ENCODE measurements around the gene PLAAT4.
"Not testable (repeated sequence)": the region's sequence is repeated elsewhere in the genome, so short reads cannot be mapped to it uniquely, and the experiment has no call there.

PLAAT4 gene

DNA sequence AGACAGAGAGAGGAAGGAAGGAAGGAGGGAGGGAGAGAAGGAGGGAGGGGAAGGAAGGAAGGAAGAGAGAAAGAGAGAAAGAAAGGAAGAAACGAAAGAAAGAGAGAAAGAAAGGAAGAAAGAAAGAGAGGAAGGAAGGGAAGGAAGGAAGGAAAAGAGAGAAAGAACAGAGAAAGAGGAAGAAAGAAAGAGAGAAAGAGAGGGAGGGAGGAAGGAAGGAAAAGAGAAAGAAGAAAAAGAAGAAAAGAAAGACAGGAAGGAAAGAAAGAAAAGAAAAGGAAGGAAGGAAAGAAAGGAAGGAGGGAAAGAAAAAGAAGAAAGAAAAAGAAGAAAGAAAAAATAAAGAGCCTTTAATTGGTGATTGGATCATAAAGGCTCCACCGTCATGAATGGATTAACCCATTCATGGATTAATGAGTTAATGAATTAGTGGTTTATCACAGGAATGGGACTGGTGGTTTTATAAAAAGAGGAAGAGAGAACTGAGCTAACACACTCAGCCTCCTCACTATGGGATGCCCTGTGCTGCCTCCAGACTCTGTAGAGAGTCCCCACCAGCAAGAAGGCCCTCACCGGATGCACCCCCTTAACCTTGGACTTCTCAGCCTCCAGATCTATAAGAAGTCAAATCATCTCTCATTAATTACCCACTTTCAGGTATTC is 35.5 kb downstream of the PLAAT4 start:
- no peak for DNase-seq (ENCODE audit: extremely low read depth, insufficient read length)
- TF ChIP-seq, protein P1, sequence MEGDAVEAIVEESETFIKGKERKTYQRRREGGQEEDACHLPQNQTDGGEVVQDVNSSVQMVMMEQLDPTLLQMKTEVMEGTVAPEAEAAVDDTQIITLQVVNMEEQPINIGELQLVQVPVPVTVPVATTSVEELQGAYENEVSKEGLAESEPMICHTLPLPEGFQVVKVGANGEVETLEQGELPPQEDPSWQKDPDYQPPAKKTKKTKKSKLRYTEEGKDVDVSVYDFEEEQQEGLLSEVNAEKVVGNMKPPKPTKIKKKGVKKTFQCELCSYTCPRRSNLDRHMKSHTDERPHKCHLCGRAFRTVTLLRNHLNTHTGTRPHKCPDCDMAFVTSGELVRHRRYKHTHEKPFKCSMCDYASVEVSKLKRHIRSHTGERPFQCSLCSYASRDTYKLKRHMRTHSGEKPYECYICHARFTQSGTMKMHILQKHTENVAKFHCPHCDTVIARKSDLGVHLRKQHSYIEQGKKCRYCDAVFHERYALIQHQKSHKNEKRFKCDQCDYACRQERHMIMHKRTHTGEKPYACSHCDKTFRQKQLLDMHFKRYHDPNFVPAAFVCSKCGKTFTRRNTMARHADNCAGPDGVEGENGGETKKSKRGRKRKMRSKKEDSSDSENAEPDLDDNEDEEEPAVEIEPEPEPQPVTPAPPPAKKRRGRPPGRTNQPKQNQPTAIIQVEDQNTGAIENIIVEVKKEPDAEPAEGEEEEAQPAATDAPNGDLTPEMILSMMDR (IDR thresholded peaks at IDR 0.05; ENCODE audit: insufficient read depth, low read length, poor library complexity, severe bottlenecking), result no peak
- Histone ChIP-seq H3K27me3 (replicated peaks; ENCODE audit: control insufficient read depth, insufficient read depth, low read length) (no peaks in the 10 kb centered on the region), H3K36me3 (ENCODE audit: control insufficient read depth, insufficient read depth, low read length) (no peaks in the 10 kb centered on the region), H3K4me3 (replicated peaks; ENCODE audit: low read depth, low read length) (no peak overlapping the region)

DNA sequence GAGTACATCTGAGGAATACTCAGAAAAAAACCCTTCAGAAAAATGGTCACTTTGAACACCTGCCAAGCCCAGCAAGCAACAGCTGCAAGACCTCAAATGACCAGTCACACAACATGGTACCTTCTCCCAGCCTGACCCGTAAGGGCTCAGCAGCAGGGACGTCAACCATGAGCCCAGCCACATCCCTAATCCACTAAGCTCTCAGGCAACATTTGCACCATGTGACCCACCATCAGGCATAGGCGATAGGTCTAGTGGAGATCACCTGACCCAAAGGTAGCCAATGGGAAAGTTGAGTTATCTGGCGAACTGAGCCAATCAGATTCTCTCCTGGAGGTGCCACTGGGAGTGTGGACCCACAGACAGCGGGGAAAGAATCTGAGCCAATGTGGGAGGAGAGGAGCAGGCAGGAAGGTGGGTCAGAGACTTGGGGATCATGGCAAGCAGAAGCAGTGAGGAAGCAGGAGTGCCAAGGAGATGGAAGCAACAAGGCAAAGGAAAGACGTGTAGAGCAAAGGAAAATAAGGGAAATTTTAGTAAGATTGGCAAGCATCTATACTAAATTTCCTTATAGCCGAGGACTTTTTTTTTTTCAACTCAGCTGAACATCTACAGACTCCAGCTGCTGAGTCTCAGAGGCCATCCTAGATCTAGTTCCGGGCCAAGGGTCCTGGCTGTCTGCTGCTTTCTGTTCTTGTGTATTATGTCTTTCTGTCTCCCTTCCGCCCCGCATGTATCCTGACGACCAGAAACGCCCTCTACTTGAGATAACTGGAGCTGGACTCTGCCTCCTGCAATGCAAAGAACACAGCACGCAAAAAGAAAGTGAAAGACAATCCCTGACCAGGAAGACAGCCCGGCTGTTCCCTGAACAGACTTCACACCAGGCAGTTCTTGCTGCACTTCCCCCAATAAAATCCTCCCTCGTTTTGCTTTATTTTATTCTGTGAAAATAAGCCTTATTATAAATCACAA is 37.6 kb downstream of the PLAAT4 start:
- Histone ChIP-seq H3K36me3 (ENCODE audit: control insufficient read depth, insufficient read depth, low read length) (no peaks in the 10 kb centered on the region), H3K27me3 (replicated peaks; ENCODE audit: control insufficient read depth, insufficient read depth, low read length) (no peaks in the 10 kb centered on the region), H3K4me3 (replicated peaks; ENCODE audit: low read depth, low read length) (no peak overlapping the region)
- DNase-seq (ENCODE audit: extremely low read depth, insufficient read length), result no peak
- TF ChIP-seq, protein P1 (IDR thresholded peaks at IDR 0.05; ENCODE audit: insufficient read depth, low read length, poor library complexity, severe bottlenecking), result no peak

DNA sequence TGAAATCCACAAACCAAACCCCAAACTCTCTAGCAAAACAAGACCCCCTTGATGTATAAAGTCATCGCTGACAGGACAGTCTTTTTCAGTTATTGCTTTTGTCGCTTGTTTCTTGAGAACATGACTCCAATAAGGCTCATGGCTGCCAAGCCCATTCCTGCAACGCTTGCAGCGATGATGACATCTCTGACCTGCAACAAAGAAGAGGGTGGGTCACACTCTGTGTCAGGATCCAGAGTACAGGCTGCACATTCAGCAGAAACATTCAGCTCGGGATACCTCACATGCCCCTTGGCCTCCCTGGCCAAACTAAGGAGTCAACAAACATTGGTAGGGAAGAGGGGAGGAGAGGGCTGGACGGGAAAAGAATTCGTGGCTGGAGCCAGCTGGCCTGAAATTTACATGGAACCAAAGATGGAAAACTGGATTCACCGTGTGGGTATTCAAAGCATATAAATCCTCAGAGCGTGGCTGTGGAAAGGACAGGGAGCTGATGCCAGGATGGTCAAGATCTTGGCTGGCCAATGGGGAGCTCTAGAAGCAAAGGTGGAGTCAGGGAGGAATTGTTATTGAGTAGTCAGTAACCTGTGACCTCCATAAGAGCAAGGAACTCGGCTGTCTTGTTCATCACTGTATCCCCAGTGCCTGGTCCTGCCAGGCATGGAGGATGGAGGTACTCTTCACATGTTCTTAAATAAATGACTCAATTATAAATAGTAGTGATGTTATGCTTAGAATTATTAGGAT is 38.4 kb downstream of the PLAAT4 start:
- H3K36me3 ChIP-seq (ENCODE audit: control insufficient read depth, insufficient read depth, low read length), result no peaks in the 10 kb centered on the region
- no peak overlapping the region for H3K4me3 ChIP-seq (replicated peaks; ENCODE audit: low read depth, low read length)
- TF ChIP-seq, protein P1 (IDR thresholded peaks at IDR 0.05; ENCODE audit: insufficient read depth, low read length, poor library complexity, severe bottlenecking), result no peak
- no peaks in the 10 kb centered on the region for H3K27me3 ChIP-seq (replicated peaks; ENCODE audit: control insufficient read depth, insufficient read depth, low read length)
- no peak for DNase-seq (ENCODE audit: extremely low read depth, insufficient read length)

DNA sequence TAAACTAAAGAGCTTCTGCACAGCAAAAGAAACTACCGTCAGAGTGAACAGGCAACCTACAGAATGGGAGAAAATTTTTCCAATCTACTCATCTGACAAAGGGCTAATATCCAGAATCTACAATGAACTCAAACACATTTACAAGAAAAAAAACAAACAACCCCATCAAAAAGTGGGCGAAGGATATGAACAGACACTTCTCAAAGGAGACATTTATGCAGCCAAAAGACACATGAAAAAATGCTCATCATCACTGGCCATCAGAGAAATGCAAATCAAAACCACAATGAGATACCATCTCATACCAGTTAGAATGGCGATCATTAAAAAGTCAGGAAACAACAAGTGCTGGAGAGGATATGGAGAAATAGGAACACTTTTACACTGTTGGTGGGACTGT is 42.3 kb downstream of the PLAAT4 start:
- not testable (repeated sequence) for DNase-seq (ENCODE audit: extremely low read depth, insufficient read length); H3K36me3 ChIP-seq (ENCODE audit: control insufficient read depth, insufficient read depth, low read length)

DNA sequence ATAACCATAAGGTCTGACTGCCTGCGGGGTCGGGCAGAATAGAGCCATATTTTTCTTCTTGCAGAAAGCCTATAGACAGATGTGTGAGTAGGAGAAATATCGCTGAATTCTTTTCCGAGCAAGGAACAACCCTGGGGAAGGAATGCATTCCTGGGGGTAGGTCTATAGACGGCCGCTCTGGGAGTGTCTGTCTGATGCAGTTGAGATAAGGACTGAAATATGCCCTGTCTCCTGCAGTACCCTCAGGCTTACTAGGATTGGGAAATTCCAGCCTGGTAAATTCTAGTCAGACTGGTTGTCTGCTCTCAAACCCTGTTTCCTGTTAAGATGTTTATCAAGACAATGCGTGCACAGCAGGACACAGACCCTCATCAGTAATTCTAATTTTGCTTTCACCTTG is 44.6 kb downstream of the PLAAT4 start:
- H3K4me3 ChIP-seq (replicated peaks; ENCODE audit: low read depth, low read length); H3K27me3 ChIP-seq (replicated peaks; ENCODE audit: control insufficient read depth, insufficient read depth, low read length); DNase-seq (ENCODE audit: extremely low read depth, insufficient read length); H3K36me3 ChIP-seq (ENCODE audit: control insufficient read depth, insufficient read depth, low read length): not testable (repeated sequence)

More for the DNA sequence above, 42.3 kb downstream of the PLAAT4 start:
- not testable (repeated sequence) for H3K27me3 ChIP-seq (replicated peaks; ENCODE audit: control insufficient read depth, insufficient read depth, low read length); H3K4me3 ChIP-seq (replicated peaks; ENCODE audit: low read depth, low read length)

DNA sequence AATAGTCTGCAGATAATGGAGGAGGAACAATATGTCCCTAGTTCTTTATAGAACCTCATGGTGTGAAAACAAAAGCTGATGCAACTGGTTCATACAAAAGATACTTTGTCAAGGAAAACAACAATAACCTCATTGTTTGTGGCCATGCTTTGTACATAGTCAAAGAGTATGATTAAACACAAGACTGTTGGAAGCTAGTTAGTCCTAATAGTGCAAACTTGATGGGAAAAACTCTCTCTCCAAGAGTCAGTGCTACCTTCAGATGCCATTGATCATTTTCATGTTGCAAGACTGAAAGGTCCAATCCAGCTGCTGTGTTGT is 46.7 kb downstream of the PLAAT4 start:
- TF ChIP-seq, protein P1 (IDR thresholded peaks at IDR 0.05; ENCODE audit: insufficient read depth, low read length, poor library complexity, severe bottlenecking), result no peak
- no peak for DNase-seq (ENCODE audit: extremely low read depth, insufficient read length)
- H3K27me3 ChIP-seq (replicated peaks; ENCODE audit: control insufficient read depth, insufficient read depth, low read length), result no peaks in the 10 kb centered on the region
- no peaks in the 10 kb centered on the region for H3K36me3 ChIP-seq (ENCODE audit: control insufficient read depth, insufficient read depth, low read length)
- no peak overlapping the region for H3K4me3 ChIP-seq (replicated peaks; ENCODE audit: low read depth, low read length)

Measured in GM06990 (cell line).